GDM1 (cell line): ENCODE results near the gene ZNF394.

Source experiments
- DNase-seq: peaks from one replicate; lab custom pipeline; 2025; lab: John Stamatoyannopoulos, UW

Gene ZNF394

GRCh38 chr7:99493823-99494222 lies 6.3 kb downstream of the ZNF394 start:
- no peak for DNase-seq

DNA sequence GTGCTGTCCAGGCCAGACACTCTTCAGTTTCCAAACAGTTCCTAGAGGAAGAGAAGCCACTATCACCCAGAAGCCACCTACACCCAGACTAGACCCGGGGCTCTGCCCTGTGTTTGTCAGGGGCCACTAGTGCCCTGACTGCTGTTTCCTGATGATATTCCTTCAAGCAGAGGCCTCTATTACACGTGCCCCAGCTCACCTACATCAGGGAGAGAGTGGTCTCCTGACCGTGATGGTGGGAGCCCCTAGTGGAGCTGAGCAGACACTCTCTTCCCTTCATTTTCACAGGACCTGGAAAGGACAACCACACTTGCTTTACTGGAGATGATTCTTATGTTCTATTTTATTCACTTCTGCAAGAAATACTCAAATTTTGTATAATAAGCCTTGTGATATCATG lies 9.2 kb downstream of the ZNF394 start:
- DNase-seq = no peak

DNA sequence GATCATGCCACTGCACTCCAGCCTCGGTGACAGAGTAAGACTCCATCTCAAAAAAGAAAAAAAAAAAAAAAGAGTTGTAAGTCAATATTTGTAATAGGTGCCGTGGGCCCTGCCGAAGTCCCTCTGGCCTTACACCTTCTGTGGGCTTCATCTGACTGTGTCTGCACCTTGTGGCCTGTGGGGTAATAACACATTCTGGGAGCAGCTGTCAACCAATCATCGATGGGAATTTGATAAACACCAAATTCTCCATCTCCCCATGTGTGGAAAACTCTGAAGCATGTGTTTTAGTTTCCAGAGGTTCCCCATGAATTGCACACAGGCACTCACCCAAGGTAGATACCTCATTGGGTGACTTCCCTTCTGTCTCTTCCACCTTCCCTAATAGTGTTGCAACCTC lies 10.8 kb downstream of the ZNF394 start:
- no peak for DNase-seq

DNA sequence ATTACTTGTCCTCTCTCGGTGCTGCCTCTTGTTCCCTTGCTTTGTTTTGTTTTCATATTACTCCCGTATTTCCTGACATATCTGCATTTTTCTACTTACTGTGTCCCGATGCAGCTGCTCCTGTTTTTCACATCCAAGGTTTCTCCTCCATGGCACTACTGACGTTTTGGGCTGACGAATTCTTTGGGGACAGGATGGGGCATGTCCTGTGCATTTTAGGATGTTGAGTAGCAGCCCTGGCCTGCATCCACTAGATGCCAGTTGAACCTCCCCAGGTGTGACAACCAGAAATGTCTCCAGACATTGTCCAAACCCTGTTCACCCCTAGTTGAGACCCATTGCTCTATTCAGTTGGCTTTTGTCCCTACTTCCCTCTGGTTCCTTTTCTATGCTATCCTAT lies 15.0 kb downstream of the ZNF394 start:
- DNase-seq = no peak

DNA sequence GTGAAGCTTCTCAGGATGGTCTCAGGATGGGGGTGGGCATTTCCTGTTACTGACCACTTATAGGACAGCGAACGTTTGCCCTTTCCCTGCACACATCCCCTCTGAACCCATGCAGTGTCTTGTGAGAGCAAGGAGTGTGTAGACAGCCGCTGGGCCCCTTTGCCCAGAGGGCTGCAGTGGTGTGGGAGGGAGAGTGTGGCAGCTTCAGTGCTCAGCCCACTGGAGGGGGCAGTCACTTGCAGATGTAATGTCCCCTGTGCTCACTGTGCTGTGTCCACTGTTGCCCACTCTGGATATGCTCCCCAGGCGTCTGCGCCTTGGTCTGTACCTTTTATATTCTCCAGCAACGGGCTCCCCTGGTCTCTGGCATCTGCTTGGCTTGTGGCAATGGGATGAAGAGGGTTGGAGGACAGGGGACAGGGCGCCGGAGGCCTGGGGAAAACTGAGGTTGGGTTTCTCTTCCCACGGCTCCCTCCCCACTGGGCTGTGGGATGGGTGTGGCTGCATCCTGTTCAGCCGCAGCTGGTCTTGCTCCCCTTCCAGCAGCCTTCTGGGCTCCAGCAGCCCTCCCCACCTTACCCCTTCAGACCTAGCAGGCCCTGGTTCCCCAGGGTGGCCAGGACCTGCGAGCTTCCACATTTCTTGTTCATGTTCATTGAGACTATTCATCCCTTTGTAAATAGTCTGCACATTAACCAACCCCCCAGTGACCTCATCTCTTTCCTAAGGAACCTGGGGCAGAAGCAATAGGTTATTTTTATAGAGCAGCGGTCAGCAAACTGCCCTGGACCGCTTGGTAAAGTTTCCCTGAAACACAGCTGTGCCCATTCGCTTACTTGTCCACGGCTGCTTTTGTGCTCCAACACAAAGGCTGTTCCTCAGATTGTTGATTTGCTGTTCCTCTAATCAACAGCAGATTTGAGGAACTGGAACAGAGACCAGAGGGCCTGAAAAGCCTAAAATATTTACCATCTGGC lies 21.3 kb downstream of the ZNF394 start:
- no peak for DNase-seq

- DNase-seq = no peak
Measured at GRCh38 chr7:99476107-99476506, 24.0 kb downstream of the ZNF394 start.

DNA sequence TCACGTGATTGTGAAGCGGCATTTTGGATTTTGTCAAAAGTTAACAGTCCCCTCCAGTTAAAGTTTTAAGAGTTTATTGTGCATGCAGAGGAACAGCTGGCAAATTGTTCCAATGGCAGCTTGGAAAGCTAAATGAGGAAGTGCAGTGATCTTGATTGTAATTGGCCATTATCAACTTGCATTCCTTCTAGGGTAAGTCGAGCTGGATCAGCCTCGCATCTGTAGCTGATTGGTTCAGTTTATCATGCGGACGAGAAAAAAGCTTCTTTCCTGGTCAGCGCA lies 26.8 kb downstream of the ZNF394 start:
- peak; percentile 37 for DNase-seq

DNA sequence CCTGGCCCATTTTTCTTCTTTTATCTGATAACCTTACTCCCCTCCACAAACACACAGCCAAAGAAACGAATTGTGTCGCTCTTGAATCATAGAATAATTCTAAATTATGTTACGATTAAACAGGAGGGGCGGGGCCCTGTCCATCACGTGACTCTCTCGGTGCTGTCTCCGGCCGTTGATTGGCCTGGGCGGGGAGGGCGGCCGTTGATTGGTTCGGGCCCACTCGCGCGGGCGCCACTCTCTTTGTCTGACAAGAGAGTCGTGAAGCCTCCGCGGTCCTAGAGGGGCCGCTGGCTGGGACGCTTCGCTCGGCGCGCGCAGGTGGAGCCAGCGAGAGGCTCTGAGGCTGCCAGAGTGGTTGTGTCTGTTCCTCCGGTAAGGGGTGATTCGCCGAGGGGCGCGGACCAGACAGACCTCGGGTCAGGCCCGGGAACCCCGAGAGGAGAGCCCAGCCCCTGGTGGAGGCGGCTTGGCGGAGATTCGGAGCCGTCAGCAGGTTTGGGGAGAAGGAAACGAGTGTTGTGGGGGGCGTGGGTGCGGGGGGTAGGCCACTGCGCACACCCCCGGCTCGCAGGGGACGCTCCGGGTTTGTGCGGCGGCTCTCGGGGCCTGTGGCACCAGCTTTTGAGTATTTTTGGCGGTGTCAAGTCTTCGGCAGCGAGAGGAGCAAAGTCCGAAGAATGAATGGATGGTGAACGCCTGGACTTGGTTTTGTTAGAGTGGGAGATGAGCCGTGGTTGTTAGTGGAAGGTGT lies 27.3 kb downstream of the ZNF394 start, which contains the start of gene ZNF789:
Gene ZNF789 (plus strand): TSS at position 330 of the 754 bp plus-strand sequence. CDS start 3,567 bp downstream, outside the sequence.
- DNase-seq = peak; percentile 92

DNA sequence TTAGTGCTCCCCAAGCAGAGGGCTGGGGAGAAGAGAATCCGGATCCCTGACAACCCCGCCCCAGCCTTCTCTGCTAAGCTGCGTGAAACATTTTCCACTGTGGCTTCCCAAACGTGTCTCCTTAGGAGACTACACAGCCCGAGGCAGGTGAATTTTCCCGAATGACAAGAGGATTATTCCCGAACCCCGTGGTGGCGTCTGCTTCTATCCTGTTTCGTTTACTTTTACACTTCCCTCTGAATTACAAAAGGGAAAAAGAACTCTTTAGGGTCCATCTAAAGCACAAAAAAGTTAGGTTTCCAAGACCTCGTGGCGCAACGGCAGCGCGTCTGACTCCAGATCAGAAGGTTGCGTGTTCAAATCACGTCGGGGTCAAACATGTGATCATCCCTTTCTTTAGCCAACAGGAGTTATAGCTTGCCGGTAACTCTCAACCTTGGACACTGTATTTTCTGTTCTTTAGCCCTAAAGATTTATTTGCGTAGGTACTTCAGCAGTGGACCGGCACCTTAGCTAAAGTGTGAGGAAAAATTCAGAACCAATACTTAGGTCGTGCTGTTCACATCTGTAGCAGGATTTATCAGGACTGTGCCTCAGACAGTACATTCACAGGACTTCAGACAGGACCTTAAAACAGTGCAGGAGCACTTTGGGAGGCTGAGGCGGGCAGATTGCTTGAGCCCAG lies 30.6 kb downstream of the ZNF394 start:
- no peak for DNase-seq

DNA sequence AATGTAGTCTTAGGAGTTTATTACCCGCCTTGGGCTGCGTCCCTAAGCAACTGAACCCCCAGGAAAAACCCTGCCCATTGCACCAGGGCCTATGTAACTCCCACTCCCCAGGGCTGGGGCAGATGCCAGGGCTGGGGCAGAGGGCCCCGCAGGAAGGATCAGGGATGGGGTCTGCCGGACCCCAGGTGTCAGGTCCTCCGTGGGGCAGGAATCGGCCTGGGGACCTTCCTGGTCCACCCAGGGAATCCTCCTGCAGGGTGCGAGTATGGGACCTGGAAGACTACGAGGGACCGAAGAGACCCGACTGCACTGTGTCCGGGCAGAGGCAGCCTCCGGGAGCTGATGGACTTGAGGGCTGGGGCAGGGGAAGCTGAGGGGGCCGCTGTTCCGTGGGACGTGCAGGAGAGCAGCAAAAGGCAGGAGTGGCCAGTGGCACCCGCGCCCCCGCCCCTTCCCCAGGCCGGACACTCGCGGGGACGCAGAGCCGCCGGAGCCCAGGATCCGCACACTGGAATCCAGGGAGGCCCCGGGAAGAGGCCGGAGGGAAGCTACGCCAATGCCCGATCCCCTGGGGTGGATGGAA lies 31.7 kb downstream of the ZNF394 start:
- DNase-seq = no peak

GRCh38 chr7:99465421-99465768 lies 34.7 kb downstream of the ZNF394 start:
- DNase-seq = no peak

DNA sequence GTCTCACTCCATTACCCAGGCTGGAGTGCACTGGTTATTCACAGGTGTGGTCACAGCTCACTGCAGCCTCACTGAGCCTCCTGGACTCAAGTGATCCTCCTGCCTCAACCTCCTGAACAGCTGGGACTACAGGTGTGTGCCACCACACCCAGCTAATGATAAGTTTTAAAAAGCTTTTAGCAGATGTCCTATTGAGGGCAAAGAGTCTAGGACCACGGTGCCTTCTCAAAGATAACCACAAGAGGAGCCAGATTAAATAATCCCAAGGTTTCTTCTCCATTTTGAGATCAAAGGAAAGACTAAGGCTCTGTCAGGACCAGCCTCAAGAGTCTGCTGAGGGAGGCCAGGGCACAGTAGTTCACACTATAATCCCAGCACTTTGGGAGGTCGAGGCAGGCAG lies 38.9 kb downstream of the ZNF394 start:
- no peak for DNase-seq

GRCh38 chr7:99460651-99461050 lies 39.4 kb downstream of the ZNF394 start:
- no peak for DNase-seq

- DNase-seq = peak; percentile 6
Measured at GRCh38 chr7:99459087-99459486, 41.0 kb downstream of the ZNF394 start.

DNA sequence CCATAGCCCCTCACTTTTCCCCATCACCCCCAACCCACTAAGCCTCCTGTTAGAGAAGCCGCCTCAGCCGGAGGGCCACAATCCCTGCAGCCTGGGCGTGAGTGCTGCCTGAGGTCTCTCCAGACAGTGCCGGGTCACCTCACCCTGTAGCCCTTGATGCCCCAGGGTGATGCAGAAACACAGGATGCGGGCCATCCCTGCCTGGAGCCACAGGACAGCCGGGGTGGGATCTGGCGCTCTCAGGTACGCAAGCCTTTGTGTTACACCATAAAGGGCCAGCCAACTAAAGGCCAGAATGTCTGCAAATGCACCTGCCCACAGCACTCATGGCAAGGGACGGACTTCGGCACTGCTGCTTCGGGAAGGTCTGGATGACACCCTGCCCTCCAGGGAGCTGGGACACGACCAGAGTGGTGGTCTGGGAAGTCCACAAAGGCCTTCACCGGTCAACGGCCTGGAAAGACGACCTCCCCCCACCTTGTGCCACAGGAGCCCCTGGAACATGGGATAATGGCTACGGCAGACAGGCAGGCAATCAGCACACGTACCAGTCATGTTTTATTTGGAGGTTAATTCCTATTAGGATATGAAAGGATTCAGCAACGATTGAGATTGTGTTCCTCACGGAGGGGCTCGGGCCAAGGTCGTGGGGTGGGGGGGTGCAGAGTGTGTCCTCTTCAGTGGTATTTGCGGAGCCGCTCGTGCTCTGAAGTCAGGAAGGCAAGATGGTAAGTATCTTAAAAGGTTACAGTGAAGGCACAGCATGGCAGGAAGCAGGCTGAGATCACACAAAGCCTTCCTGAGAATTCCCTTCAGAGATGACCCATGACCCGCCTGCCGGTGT lies 42.2 kb downstream of the ZNF394 start:
- DNase-seq = no peak

- no peak for DNase-seq
Measured at GRCh38 chr7:99457050-99457649, 42.9 kb downstream of the ZNF394 start.

GRCh38 chr7:99456288-99456687 lies 43.8 kb downstream of the ZNF394 start:
- no peak for DNase-seq

DNA sequence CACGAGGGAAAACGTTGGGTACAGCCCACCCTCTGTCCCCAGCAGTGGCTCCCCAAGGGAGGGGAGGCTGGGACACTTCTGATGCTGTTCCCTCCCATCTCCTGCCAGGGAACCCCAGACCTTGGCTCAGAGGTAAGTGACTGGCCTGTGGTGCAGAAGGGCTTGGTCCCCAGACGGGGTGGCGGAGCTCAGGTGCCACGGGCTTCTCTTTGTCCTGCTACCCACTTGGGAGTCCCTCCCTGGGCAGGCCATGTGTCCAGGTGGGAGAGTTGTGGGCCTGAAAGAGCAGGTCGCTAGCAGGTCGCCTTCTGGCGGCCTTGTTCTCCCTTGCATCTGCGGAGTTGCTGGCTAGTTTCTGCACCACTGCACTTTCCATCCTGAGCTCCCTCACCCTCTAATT lies 44.2 kb downstream of the ZNF394 start:
- no peak for DNase-seq

- DNase-seq = no peak
Measured at GRCh38 chr7:99453105-99453504, 47.0 kb downstream of the ZNF394 start.

GRCh38 chr7:99452541-99452940 lies 47.5 kb downstream of the ZNF394 start:
- no peak for DNase-seq

DNA sequence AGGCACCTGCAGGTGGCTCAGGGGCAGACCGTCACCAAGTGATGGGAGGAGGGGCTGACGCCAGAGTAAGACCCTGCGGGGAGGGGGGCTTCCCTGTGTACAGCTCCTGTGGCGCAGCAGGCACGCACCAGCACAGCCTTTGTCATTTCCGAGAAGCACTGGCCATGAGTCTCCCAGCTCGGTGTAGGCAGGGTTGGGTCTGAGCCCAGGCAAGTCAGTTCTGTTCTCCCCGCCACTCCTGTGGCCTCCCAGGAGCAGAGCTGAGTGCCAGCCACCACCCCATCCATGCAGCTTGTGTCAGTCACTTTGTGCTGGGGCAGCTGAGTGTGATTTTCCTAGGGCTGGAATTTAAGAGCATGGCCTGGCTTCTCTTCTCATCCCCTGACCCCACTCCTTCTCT lies 48.1 kb downstream of the ZNF394 start:
- DNase-seq = no peak
